ENCODE results near the gene EVX1.

DNA sequence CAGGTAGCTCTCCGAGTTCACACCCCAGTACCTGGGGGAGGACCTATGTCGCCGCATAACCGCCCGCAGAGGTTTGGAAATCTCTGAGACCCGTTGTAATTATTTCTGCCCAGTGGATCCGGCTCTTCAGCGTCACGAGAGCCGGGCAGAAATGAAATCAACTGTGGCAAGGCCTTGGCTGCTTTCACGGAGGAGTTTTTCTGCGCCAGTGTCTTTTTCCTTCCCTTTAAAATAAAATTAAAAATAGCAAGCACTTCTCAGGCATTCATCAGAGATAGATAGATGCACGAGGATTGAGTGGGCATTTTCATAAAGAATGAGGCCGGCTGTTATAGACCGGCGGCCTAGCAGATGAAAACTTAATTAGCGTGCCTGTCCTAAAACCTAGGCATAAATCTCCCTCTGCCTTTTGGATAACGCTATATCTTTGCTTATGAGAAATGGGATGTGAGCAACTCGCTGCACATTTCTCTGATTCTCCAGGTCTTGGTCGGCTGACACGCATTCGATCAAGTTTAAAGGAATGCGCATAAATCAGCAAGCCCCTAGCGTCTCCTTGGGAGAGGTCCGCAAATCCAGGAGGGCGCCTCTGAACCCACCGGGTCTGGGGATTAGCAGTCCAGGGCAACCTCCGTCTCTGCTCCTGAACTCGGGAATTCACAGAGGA is 49.1 kb upstream of the EVX1 start:
- TF ChIP-seq, protein P1, sequence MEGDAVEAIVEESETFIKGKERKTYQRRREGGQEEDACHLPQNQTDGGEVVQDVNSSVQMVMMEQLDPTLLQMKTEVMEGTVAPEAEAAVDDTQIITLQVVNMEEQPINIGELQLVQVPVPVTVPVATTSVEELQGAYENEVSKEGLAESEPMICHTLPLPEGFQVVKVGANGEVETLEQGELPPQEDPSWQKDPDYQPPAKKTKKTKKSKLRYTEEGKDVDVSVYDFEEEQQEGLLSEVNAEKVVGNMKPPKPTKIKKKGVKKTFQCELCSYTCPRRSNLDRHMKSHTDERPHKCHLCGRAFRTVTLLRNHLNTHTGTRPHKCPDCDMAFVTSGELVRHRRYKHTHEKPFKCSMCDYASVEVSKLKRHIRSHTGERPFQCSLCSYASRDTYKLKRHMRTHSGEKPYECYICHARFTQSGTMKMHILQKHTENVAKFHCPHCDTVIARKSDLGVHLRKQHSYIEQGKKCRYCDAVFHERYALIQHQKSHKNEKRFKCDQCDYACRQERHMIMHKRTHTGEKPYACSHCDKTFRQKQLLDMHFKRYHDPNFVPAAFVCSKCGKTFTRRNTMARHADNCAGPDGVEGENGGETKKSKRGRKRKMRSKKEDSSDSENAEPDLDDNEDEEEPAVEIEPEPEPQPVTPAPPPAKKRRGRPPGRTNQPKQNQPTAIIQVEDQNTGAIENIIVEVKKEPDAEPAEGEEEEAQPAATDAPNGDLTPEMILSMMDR (IDR thresholded peaks at IDR 0.05; ENCODE audit: low read length), result no peak
- no peak for TF ChIP-seq EZH2 (IDR thresholded peaks at IDR 0.05; ENCODE audit: borderline replicate concordance, low read length)
